Measurements from ENCODE around the gene SLU7.

DNA sequence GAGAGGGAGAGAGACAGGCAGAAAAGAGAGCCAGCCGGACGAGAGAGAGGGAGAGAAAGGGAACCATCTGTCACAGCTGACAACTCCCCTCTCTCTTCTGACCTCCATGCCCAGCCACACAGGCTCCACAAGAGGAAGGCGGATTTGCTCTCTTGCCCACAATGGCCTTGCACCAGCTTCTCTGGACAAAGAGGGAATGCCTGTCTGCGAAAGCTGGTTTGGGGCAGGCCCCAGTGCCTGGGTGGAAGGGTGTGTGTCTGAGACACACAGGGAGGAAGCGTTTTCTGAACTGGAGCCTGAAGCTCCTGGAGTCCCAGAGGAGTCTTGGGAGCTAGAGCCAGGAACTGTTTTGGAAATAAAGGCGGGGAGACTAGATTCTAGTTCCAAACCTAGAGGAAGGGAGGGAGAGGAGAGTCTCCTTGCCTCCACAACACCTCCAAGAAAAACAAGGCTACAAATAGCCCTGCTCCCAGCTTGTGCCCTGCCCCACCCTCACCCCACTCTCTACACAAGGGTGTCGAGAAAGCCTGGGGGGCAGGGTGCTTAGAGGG lies 60.9 kb downstream of the SLU7 start:
- TF ChIP-seq POLR2AphosphoS5 (IDR thresholded peaks at IDR 0.05; ENCODE audit: low read depth, low read length) (no peak), POLR2A (IDR thresholded peaks at IDR 0.05; ENCODE audit: low read depth, low read length) (no peak), SPI1 (IDR thresholded peaks at IDR 0.05; ENCODE audit: low read depth, low read length) (no peak), TAF1 (IDR thresholded peaks at IDR 0.05; ENCODE audit: low read depth, low read length) (no peak), POU2F2 (IDR thresholded peaks at IDR 0.05; ENCODE audit: low read depth, low read length) (no peak), PAX5 (IDR thresholded peaks at IDR 0.05; ENCODE audit: insufficient read depth, low read length, severe bottlenecking) (no peak)
